ENCODE measurements around the gene C1QTNF5. TPM values are rescaled to one million over a fixed set of nuclear protein-coding genes. Genes with fewer than 3 reads are reported as not detected.

Gene C1QTNF5
- total RNA-seq, 4 donors from 2014 or later, result 44.3 to 52.1 (median 45.6) TPM

GRCh38 chr11:119371778-119372182 is 31.1 kb upstream of the C1QTNF5 start:
- ATAC-seq, result no peak
- Histone ChIP-seq H3K4me1 (peaks cover 12 to 100% (median 74%) of the 10 kb centered on the region in 3 donors), H3K27ac (peak overlapping the region in 3 of 4 donors; percentile 76 to 97 (median 96)), H3K9me3 (no peaks in the 10 kb centered on the region), H3K27me3 (no peaks in the 10 kb centered on the region), H3K4me3 (no peak overlapping the region), H3K36me3 (no peaks in the 10 kb centered on the region)
- TF ChIP-seq EP300 (IDR thresholded peaks at IDR 0.05) (no peak), POLR2AphosphoS5 (IDR thresholded peaks at IDR 0.05) (peak; percentile 57), CTCF (IDR thresholded peaks at IDR 0.05) (peak in 2 of 4 experiments; percentile 24 to 43)
- 45 to 60% methylated on average over 5 to 6 of the region's 8 CpGs for WGBS, 2 donors (ENCODE audit: low coverage in 1 of 2)

- 83 to 84% methylated on average over 1 to 4 of the region's 8 CpGs for WGBS, 2 donors (ENCODE audit: low coverage in 1 of 2)
- peak overlapping the region; percentile 2 to 97 (median 86) for H3K27ac ChIP-seq
- no peak for ATAC-seq
- no peaks in the 10 kb centered on the region for H3K36me3 ChIP-seq
- H3K9me3 ChIP-seq, result no peaks in the 10 kb centered on the region
- H3K4me3 ChIP-seq, result no peak overlapping the region
- TF ChIP-seq CTCF (IDR thresholded peaks at IDR 0.05) (no peak), POLR2A (IDR thresholded peaks at IDR 0.05) (no peak), EP300 (IDR thresholded peaks at IDR 0.05) (no peak), POLR2AphosphoS5 (IDR thresholded peaks at IDR 0.05) (no peak)
- no peaks in the 10 kb centered on the region for H3K27me3 ChIP-seq
- H3K4me1 ChIP-seq, result peaks cover 12 to 100% (median 72%) of the 10 kb centered on the region in 3 donors
Observed at GRCh38 chr11:119371067-119371601, 30.5 kb upstream of the C1QTNF5 start.

DNA sequence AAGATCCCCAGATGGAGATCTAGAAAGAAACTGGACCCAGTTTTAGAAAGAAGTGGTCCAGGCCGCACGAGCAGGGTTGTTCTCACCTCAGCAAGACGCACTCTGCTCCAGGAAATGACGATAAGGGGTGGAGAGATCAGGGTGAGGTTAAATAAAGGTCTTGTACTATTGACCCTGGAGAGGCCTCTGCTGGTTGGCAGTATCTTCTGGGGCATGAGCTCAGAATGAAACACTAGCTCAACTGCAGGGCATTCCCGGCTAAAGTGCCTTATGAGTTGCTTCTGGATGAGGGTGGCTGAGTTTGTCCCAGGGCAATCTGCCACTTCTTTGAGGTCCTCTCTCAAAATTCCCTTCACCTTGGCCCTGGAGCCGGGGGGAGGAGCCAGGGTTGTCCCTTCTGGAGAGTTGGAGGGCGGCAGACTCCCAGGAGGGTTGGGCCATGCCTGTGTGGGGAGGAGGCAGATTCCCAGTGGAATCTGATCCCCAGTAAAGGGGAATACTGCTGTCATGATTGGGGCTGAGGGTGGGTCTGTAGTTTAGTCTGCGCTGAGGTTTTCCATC is 29.9 kb upstream of the C1QTNF5 start:
- no peak for TF ChIP-seq POLR2A (IDR thresholded peaks at IDR 0.05)
- TF ChIP-seq EP300 (IDR thresholded peaks at IDR 0.05), result no peak
- no peak for TF ChIP-seq POLR2AphosphoS5 (IDR thresholded peaks at IDR 0.05)
- TF ChIP-seq CTCF (IDR thresholded peaks at IDR 0.05), result no peak
- no peaks in the 10 kb centered on the region for H3K9me3 ChIP-seq
- 52% methylated on average over 5 of the region's 8 CpGs for WGBS, 2 donors (ENCODE audit: low coverage in 1 of 2)
- H3K27ac ChIP-seq, result peak overlapping the region; percentile 7 to 97 (median 86)
- no peaks in the 10 kb centered on the region for H3K27me3 ChIP-seq
- H3K36me3 ChIP-seq, result no peaks in the 10 kb centered on the region
- peaks cover 12 to 100% (median 69%) of the 10 kb centered on the region in 3 donors for H3K4me1 ChIP-seq
- no peak overlapping the region for H3K4me3 ChIP-seq
- no peak for ATAC-seq

- 68 to 69% methylated on average over 5 to 10 of the region's 13 CpGs for WGBS, 2 donors (ENCODE audit: low coverage in 1 of 2)
- no peaks in the 10 kb centered on the region for H3K27me3 ChIP-seq
- ATAC-seq, result no peak
- peak overlapping the region; percentile 59 to 97 (median 95) for H3K27ac ChIP-seq
- peak overlapping the region in 1 of 2 donors; percentile 6 for H3K4me3 ChIP-seq
- H3K9me3 ChIP-seq, result no peaks in the 10 kb centered on the region
- TF ChIP-seq POLR2A (IDR thresholded peaks at IDR 0.05) (no peak), POLR2AphosphoS5 (IDR thresholded peaks at IDR 0.05) (no peak), EP300 (IDR thresholded peaks at IDR 0.05) (no peak), CTCF (IDR thresholded peaks at IDR 0.05) (no peak)
- H3K4me1 ChIP-seq, result peaks cover 15 to 100% (median 70%) of the 10 kb centered on the region in 3 donors
- no peaks in the 10 kb centered on the region for H3K36me3 ChIP-seq
Observed at GRCh38 chr11:119369132-119369925, 28.6 kb upstream of the C1QTNF5 start.

Data from gastroesophageal sphincter (tissue), 4 donors.